Measurements from ENCODE around the gene TMEM187.

The TMEM187 gene

DNA sequence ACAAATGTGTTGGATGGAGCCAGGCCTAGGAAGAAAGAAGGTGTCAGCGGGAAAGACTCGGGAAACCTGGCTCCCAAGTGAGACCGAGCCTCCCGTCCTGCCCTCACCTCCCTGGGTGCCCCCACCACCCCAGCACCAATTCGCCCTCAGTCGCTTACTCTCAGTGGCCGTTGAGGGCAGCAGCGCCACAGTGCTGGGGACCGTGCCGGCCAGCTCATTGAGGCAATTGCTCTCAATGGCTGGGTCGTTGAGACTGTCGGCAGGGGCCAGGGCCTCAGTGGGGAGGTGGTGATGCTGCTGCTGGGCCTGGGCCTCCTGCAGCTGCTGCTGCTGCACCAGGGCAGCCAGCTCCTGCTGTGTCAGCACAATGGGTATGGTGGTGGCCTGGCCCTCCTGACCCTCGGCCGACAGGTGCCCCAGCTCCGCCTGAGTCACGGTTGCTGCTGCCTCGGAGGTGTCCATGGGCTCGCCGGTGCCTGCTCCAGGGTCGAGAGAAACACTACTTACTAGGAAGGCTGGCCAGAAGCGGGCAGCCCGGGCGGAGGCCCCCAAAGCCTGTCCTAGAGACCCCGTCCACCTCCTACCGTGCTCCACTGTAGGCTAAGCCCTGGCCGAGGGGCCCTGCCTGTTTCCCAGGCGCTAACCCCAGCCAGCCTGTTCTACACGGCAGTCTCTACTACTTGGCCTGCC is 20.7 kb upstream of the TMEM187 start:
- Histone ChIP-seq H3K4me3 (ENCODE audit: low read depth in 1 of 2, low read length in 2 of 2) (no peak overlapping the region), H3K27ac (ENCODE audit: low read length) (no peak overlapping the region), H3K4me2 (ENCODE audit: insufficient read depth, low read length) (no peak overlapping the region), H3K4me1 (ENCODE audit: insufficient read depth, low read length) (no peaks in the 10 kb centered on the region), H3K36me3 (ENCODE audit: insufficient read depth, low read length) (peaks cover 88% of the 10 kb centered on the region), H2AFZ (ENCODE audit: low read depth, low read length) (no peak overlapping the region), H3K27me3 (ENCODE audit: insufficient read depth, low read length, poor library complexity) (no peaks in the 10 kb centered on the region), H4K20me1 (ENCODE audit: insufficient read depth, low read length) (peaks cover 58% of the 10 kb centered on the region), H3K9ac (ENCODE audit: low read depth, low read length) (no peak overlapping the region), H3K79me2 (ENCODE audit: insufficient read depth, low read length) (peaks cover 21% of the 10 kb centered on the region), H3K9me3 (ENCODE audit: insufficient read depth, low read length, severe bottlenecking) (no peaks in the 10 kb centered on the region)
- no peak for TF ChIP-seq EZH2 (IDR thresholded peaks at IDR 0.05; ENCODE audit: borderline replicate concordance, low read depth, low read length, severe bottlenecking)
- TF ChIP-seq, protein P1, sequence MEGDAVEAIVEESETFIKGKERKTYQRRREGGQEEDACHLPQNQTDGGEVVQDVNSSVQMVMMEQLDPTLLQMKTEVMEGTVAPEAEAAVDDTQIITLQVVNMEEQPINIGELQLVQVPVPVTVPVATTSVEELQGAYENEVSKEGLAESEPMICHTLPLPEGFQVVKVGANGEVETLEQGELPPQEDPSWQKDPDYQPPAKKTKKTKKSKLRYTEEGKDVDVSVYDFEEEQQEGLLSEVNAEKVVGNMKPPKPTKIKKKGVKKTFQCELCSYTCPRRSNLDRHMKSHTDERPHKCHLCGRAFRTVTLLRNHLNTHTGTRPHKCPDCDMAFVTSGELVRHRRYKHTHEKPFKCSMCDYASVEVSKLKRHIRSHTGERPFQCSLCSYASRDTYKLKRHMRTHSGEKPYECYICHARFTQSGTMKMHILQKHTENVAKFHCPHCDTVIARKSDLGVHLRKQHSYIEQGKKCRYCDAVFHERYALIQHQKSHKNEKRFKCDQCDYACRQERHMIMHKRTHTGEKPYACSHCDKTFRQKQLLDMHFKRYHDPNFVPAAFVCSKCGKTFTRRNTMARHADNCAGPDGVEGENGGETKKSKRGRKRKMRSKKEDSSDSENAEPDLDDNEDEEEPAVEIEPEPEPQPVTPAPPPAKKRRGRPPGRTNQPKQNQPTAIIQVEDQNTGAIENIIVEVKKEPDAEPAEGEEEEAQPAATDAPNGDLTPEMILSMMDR (IDR thresholded peaks at IDR 0.05; ENCODE audit: borderline replicate concordance, extremely low read depth, low read length, poor library complexity, severe bottlenecking), result no peak
- DNase-seq, result no peak
- no peak for ATAC-seq (ENCODE audit: insufficient read depth, low read depth)

DNA sequence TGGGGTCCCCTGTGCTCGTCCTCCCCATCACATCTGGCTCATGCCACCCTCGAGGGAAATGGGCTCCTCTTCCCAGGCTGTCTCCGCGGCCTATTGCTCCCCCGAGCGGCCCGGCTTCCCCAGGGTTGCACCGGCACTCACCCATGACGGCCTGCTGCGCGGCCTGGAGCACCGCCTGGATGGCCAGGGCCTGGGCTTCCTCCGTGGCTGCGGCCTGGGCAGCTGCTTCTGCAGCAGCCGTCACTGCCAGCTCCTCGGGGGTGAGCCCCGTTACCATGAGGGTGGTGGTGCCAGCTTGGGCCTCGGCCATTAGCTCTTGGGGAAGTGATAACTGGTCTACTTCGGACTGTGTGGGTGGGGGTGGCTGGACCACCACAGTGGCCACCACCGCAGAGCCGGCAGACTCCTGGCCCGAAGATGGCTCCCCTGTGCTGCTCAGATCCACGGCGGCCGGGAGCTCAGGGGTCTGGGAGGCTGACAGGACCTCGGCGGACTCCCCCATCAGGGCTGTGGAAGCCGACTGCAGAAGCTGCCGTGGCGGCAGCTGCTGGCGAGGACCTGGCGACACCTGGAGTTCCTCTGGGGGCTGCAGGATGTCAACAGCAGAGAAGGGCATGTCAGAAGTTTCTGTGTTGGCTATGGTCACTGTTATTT is 20.1 kb upstream of the TMEM187 start:
- Histone ChIP-seq H3K9me3 (ENCODE audit: insufficient read depth, low read length, severe bottlenecking) (no peaks in the 10 kb centered on the region), H4K20me1 (ENCODE audit: insufficient read depth, low read length) (peaks cover 60% of the 10 kb centered on the region), H3K4me1 (ENCODE audit: insufficient read depth, low read length) (no peaks in the 10 kb centered on the region), H3K27ac (ENCODE audit: low read length) (no peak overlapping the region), H3K27me3 (ENCODE audit: insufficient read depth, low read length, poor library complexity) (no peaks in the 10 kb centered on the region), H3K9ac (ENCODE audit: low read depth, low read length) (no peak overlapping the region), H3K79me2 (ENCODE audit: insufficient read depth, low read length) (peaks cover 27% of the 10 kb centered on the region), H2AFZ (ENCODE audit: low read depth, low read length) (no peak overlapping the region), H3K4me3 (ENCODE audit: low read depth in 1 of 2, low read length in 2 of 2) (no peak overlapping the region), H3K4me2 (ENCODE audit: insufficient read depth, low read length) (no peak overlapping the region), H3K36me3 (ENCODE audit: insufficient read depth, low read length) (peaks cover 89% of the 10 kb centered on the region)
- DNase-seq, result no peak
- no peak for ATAC-seq (ENCODE audit: insufficient read depth, low read depth)
- no peak for TF ChIP-seq EZH2 (IDR thresholded peaks at IDR 0.05; ENCODE audit: borderline replicate concordance, low read depth, low read length, severe bottlenecking)
- TF ChIP-seq, protein P1 (IDR thresholded peaks at IDR 0.05; ENCODE audit: borderline replicate concordance, extremely low read depth, low read length, poor library complexity, severe bottlenecking), result no peak

DNA sequence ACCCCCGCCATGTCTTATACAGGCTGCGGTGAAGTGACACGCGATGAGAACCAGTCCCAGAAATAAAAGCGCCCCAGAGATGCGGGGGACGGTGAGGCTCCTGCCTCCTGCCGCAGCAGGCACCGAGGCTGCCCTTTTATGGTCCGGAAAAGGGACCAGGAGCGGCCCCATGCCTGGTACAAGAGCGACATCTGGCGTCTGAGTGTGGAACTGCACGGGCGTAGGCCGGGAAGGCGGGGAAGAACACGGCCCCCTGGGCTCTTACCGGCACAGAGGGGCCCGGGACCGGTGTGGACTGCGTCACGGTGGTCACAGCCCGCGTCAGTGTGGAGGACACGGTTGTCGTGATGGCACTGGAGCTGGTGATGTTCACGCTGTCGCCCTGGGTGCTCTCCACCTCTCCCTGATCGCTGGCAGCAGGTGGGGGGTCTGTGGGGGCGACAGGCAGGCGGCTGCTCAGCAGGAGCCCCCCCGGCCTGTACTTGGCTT is 19.2 kb upstream of the TMEM187 start:
- Histone ChIP-seq H4K20me1 (ENCODE audit: insufficient read depth, low read length) (peaks cover 66% of the 10 kb centered on the region), H3K4me2 (ENCODE audit: insufficient read depth, low read length) (no peak overlapping the region), H3K27ac (ENCODE audit: low read length) (no peak overlapping the region), H3K4me3 (ENCODE audit: low read depth in 1 of 2, low read length in 2 of 2) (no peak overlapping the region), H3K9me3 (ENCODE audit: insufficient read depth, low read length, severe bottlenecking) (no peaks in the 10 kb centered on the region), H2AFZ (ENCODE audit: low read depth, low read length) (no peak overlapping the region), H3K36me3 (ENCODE audit: insufficient read depth, low read length) (peaks cover 91% of the 10 kb centered on the region), H3K9ac (ENCODE audit: low read depth, low read length) (no peak overlapping the region), H3K27me3 (ENCODE audit: insufficient read depth, low read length, poor library complexity) (no peaks in the 10 kb centered on the region), H3K4me1 (ENCODE audit: insufficient read depth, low read length) (no peaks in the 10 kb centered on the region), H3K79me2 (ENCODE audit: insufficient read depth, low read length) (peaks cover 35% of the 10 kb centered on the region)
- peak; percentile 69 for DNase-seq
- no peak for TF ChIP-seq EZH2 (IDR thresholded peaks at IDR 0.05; ENCODE audit: borderline replicate concordance, low read depth, low read length, severe bottlenecking)
- TF ChIP-seq, protein P1 (IDR thresholded peaks at IDR 0.05; ENCODE audit: borderline replicate concordance, extremely low read depth, low read length, poor library complexity, severe bottlenecking), result peak; percentile 83
- peak; percentile 53 for ATAC-seq (ENCODE audit: insufficient read depth, low read depth)

Data from DND-41 (cell line).